Upper lobe of right lung (tissue), 1 donor: Measurements from ENCODE around the gene DLG2. TPM values are rescaled to one million over a fixed set of nuclear protein-coding genes. Genes with fewer than 3 reads are reported as not detected.

Experiments used
- ATAC-seq: fragments of 200-7000 bp; cut with Tn5 transposase; one replicate; pipeline ENCODE4 v1.9.1; 2020; ENCODE audit warnings: mild to moderate bottlenecking, moderate library complexity
- DNase-seq: peaks from one replicate; pipeline ENCODE4 v3.0.0-alpha.2; 2020
- H3K27ac ChIP-seq: fragments of 200-600 bp; one replicate; pipeline ENCODE4 v1.8.0; 2022
- H3K27me3 ChIP-seq: fragments of 200-600 bp; one replicate; pipeline ENCODE4 v1.8.0; 2022; ENCODE audit warnings: mild to moderate bottlenecking
- H3K36me3 ChIP-seq: fragments of 200-600 bp; one replicate; pipeline ENCODE4 v1.8.0; 2022
- H3K4me1 ChIP-seq: fragments of 200-600 bp; one replicate; pipeline ENCODE4 v1.8.0; 2022
- H3K4me3 ChIP-seq: fragments of 200-600 bp; one replicate; pipeline ENCODE4 v1.8.0; 2022; ENCODE audit warnings: mild to moderate bottlenecking
- H3K9me3 ChIP-seq: fragments of 200-600 bp; one replicate; pipeline ENCODE4 v1.8.0; 2022
- CTCF ChIP-seq: fragments of 200-600 bp; IDR thresholded peaks from one replicate; pipeline ENCODE4 v1.8.0; 2022; ENCODE audit warnings: antibody characterized with exemption
- intact Hi-C: fragments of 100-400 bp; cut with DNase I; formaldehyde crosslinking; loops from one replicate; pipeline ENCODE4 v1.11.0; 2022
- total RNA-seq: library from RNA; stranded (reverse); fragmentation: NEBNext Ultra II Directional; extraction: Animal tissue kit (Norgen Biotek cat#: 25700); gene quantifications from one replicate; pipeline ENCODE4 v1.2.1, GENCODE V29; 2021
- donor health status: DM: no; HTN: yes; CAD: no; lungs with severe emphysema.

The DLG2 gene
- total RNA-seq, 1 donor from 2014 or later = 9.7 TPM

GRCh38 chr11:83676056-83676601 lies 1951.0 kb downstream of the DLG2 start:
- H3K4me1 ChIP-seq = no peaks in the 10 kb centered on the region
- intact Hi-C loops = no loop called here
- H3K4me3 ChIP-seq = no peak overlapping the region
- H3K36me3 ChIP-seq = no peaks in the 10 kb centered on the region
- H3K27ac ChIP-seq = no peak overlapping the region
- no peaks in the 10 kb centered on the region for H3K27me3 ChIP-seq
- DNase-seq = no peak
- no peak for TF ChIP-seq CTCF
- no peaks in the 10 kb centered on the region for H3K9me3 ChIP-seq
- ATAC-seq = no peak

- no peak overlapping the region for H3K4me3 ChIP-seq
- no peak for TF ChIP-seq CTCF
- intact Hi-C loops = no loop called here
- no peaks in the 10 kb centered on the region for H3K9me3 ChIP-seq
- DNase-seq (no peak), ATAC-seq (no peak)
- no peaks in the 10 kb centered on the region for H3K27me3 ChIP-seq
- no peaks in the 10 kb centered on the region for H3K4me1 ChIP-seq
- H3K36me3 ChIP-seq = no peaks in the 10 kb centered on the region
- H3K27ac ChIP-seq = no peak overlapping the region
Observed at GRCh38 chr11:83674102-83674896, 1952.8 kb downstream of the DLG2 start.

GRCh38 chr11:83671289-83671688 lies 1955.9 kb downstream of the DLG2 start:
- no peaks in the 10 kb centered on the region for H3K36me3 ChIP-seq
- H3K27ac ChIP-seq = no peak overlapping the region
- H3K27me3 ChIP-seq = no peaks in the 10 kb centered on the region
- DNase-seq = no peak
- H3K4me3 ChIP-seq = no peak overlapping the region
- H3K9me3 ChIP-seq = no peaks in the 10 kb centered on the region
- peak; percentile 6 for TF ChIP-seq CTCF
- intact Hi-C loops = no loop called here
- H3K4me1 ChIP-seq = no peaks in the 10 kb centered on the region
- no peak for ATAC-seq

GRCh38 chr11:83666149-83666548 lies 1961.0 kb downstream of the DLG2 start:
- no peak for DNase-seq
- Histone ChIP-seq H3K27ac (no peak overlapping the region), H3K27me3 (no peaks in the 10 kb centered on the region), H3K4me1 (no peaks in the 10 kb centered on the region), H3K4me3 (no peak overlapping the region), H3K9me3 (no peaks in the 10 kb centered on the region), H3K36me3 (no peaks in the 10 kb centered on the region)
- intact Hi-C loops = no loop called here
- no peak for TF ChIP-seq CTCF
- ATAC-seq = no peak

GRCh38 chr11:83663988-83664387 lies 1963.2 kb downstream of the DLG2 start:
- no peak for TF ChIP-seq CTCF
- no peaks in the 10 kb centered on the region for H3K27me3 ChIP-seq
- H3K4me1 ChIP-seq = no peaks in the 10 kb centered on the region
- DNase-seq (no peak), ATAC-seq (no peak)
- no peak overlapping the region for H3K4me3 ChIP-seq
- intact Hi-C loops = no loop called here
- H3K36me3 ChIP-seq = no peaks in the 10 kb centered on the region
- no peak overlapping the region for H3K27ac ChIP-seq
- H3K9me3 ChIP-seq = no peaks in the 10 kb centered on the region
